NCI-H748 (cell line): Measurements from ENCODE around the gene MELTF.
"Not testable (repeated sequence)": the region's sequence is repeated elsewhere in the genome, so short reads cannot be mapped to it uniquely, and the experiment has no call there.

Source experiments
- DNase-seq: peaks from one replicate; lab custom pipeline; 2025; ENCODE audit not compliant: unreplicated experiment; lab: John Stamatoyannopoulos, UW

Gene MELTF

DNA sequence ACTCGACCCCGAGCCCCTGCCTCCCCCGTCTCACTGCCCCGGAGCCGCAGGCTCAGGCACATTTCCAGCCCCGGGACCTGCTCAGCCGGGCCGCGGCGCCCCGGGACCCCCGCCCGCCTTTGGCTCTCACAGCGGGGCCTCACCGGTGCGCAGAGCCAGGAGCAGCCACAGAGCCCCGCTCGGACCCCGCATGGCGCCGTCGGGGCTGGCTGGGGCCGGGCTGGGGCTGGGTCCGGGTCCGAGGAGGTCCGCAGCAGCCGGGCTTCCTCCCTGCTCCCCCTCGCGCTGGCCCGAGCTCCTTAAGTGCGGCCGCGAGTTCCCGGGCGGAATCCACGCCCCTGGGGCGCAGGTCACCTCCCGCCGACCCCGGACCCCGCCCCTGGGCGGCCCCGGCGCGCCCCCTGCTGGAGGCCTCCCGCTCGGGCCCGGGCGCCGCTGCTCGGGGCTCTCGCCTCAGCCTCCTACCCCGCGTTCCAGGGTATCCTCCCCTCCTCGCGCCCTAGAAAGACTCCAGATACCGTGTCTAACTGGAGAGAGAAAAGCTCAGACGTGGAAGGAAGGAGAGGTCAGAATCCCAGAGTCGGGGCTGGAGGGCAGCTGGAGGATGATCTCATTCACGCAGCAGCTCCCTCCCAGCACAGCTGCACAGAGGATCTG is at the start of gene MELTF:
Gene MELTF (minus strand): TSS at position 307 of the 657 bp plus-strand sequence. CDS start 115 bp downstream, at position 192.
- DNase-seq = peak; percentile 38

DNA sequence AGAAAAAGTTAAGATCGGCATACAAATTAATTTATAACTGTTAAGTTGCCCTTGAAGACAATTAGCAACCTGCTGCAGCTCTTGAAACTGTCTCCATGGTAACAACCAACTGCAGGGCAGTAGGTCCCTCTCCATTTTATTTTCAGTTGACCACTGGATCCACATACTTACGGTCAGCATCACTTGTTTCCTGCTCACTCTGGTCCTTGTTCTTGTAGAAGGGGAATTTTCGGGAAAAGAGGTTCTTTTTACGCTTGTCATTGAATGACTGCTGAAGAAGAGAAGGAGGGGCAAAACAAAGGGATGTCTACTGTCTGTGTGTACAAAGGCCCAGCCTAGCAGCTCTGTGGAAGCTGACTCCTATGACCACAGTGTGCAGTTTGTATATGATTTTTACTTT is 46.8 kb upstream of the MELTF start:
- peak; percentile 9 for DNase-seq

DNA sequence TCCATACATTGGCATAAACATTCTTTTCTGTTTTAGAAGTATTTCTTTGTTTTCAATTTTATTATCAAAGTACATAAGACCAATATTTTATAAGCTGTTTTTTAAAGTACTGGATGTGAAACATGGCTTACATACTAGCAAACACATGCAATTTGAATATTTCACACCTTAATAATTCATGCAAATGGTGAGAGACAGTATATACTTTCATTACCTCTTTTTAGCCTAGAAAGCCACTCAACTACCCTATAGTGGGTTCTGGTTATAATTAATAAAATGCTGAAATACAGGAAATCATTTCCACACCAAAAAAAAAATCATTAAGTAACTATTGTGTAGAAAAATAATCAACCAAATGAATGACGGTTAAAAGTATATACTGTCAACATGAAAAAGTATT is 38.5 kb upstream of the MELTF start:
- DNase-seq = no peak

DNA sequence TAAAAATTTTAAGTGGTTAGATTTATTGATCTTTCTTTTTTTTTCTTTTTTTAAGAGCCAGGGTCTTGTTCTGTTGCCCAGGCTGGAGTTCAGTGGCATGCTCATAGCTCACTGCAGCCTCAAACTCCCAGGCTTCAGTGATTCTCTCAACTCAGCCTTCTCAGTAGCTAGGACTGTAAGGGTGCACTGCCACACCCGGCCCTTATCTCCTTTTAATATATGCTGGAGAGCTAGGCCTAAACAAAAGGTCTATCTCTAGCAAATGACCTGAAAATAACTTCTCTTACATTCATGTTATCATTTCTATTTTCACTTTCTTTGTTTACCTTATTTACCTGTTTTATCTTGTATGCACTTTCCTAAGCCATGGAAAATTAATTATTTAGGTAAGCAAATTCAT is 35.2 kb upstream of the MELTF start:
- DNase-seq = no peak

GRCh38 chr3:197062446-197062845 is 32.8 kb upstream of the MELTF start:
- no peak for DNase-seq

DNA sequence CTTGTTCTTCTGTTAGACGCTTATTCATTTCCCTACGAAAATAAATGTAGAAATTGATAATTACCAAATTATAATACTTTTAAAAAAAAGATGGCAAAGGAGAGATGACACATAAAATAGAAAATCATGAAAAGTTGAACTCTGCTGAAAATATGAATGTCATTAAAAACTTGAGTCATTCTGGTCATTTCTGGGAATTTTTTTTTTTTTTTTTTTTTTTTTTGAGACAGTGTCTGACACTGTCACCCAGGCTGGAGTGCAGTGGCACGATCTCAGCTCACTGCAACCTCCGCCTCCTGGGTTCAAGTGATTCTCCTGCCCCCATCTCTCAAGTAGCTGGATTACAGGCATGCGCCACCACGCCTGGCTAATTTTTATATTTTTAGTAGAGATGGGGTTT is 22.0 kb upstream of the MELTF start:
- DNase-seq = not testable (repeated sequence)

GRCh38 chr3:197050511-197050910 is 20.9 kb upstream of the MELTF start:
- DNase-seq = no peak

DNA sequence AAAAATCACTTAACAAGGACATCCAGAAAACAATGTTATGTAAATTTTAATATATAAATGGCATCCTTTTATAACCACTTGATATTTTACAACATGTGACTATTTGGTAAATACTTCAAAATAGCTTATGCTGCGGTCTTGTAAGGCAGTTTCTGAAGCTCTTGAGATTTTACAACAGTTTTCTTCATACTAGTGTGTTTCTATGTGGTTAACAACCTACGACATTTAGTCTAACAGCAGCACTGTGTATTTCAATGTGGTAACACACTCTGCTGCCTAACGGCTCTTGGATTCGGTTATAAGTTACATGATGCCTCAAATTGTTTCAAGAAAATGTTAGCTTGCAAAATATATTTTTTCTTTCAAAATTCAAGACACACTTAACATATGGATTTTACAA is 12.9 kb upstream of the MELTF start:
- DNase-seq = no peak

- no peak for DNase-seq
These were observed 12.4 kb upstream of the MELTF start for GRCh38 chr3:197041875-197042488.

- no peak for DNase-seq
These were observed 11.0 kb upstream of the MELTF start for GRCh38 chr3:197040658-197041057.

GRCh38 chr3:197038679-197039462 is 9.3 kb upstream of the MELTF start:
- no peak for DNase-seq

- no peak for DNase-seq
These were observed 6.0 kb upstream of the MELTF start for GRCh38 chr3:197035577-197035976.

DNA sequence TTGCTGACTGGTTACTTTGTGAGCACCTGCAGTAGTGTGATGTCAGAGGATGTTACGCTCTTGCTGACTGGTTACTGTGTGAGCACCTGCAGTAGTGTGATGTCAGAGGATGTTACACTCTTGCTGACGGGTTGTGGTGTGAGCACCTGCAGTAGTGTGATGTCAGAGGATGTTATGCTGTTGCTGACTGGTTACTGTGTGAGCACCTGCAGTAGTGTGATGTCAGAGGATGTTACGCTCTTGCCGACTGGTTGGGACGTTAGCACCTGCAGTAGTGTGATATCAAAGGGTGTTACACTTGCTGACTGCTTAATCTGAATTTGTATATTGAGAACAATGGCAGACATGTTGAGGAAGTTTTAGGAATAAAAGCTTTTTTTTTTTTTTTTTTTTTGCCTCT is 5.2 kb upstream of the MELTF start:
- not testable (repeated sequence) for DNase-seq

DNA sequence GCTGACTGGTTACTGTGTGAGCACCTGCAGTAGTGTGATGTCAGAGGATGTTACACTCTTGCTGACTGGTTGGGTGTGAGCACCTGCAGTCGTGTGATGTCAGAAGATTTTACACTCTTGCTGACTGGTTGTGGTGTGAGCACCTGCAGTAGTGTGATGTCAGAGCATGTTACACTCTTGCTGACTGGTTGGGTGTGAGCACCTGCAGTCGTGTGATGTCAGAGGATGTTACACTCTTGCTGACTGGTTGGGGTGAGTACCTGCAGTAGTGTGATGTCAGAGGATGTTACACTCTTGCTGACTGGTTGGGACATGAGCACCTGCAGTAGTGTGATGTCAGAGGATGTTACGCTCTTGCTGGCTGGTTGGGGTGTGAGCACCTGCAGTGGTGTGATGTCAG is 4.1 kb upstream of the MELTF start:
- not testable (repeated sequence) for DNase-seq

- no peak for DNase-seq
These were observed 2.0 kb upstream of the MELTF start for GRCh38 chr3:197031315-197032285.

GRCh38 chr3:197030379-197031314 is 1.0 kb upstream of the MELTF start:
- DNase-seq = no peak

DNA sequence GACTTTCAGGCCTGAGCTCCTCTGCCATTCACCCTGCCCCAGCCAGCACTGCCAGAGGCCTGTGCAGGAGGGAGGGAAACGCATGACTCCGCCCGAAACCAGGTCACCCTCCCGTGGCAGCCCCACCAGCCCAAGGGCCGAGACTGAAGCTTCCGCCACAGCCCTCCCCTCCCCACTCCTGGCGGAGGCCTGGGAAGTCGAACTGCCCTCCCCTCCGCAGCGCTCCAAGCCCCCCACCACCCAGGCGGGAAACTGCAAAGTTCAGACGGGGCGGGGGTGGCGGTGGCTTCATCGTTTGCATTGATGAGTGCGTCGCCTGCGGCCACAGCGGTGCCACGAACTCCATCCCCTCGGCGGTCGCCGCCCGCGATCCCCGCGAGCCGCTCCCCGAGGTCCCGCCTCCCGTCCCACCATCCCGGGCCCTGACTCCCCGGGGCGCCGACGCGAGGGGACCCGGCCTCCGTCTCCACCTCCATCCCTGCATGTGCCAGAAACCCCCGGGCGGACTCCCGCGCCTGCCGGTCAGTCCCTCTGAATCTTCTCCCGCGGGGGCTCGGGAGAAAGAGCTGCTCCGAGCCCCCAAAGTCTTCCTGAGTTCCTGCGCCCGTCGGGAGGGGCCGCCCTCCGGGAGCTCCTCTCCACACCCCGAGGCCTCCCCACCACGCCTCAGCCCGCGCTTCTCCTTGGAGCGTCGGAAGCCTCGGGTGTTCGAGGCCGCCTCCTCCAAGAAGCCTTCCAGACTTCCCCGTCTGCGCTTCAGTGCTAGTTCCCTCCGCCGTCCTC is 698 bp downstream of the MELTF start:
- DNase-seq = peak; percentile 36

GRCh38 chr3:197027896-197028727 is 1.5 kb downstream of the MELTF start:
- no peak for DNase-seq
